GM18519 (cell line): ENCODE measurements around the gene GTF3C4.

Experiments
- ATAC-seq: cut with Tn5 transposase; IDR thresholded peaks from one replicate; pipeline ENCODE4 v1.9.1; 2021; ENCODE audit warnings: mild to moderate bottlenecking, moderate library complexity; ENCODE audit not compliant: unreplicated experiment, low FRiP score

The GTF3C4 gene

GRCh38 chr9:132647806-132648205 is 22.5 kb upstream of the GTF3C4 start:
- ATAC-seq: no peak

GRCh38 chr9:132648283-132648682 is 22.0 kb upstream of the GTF3C4 start:
- ATAC-seq: no peak

DNA sequence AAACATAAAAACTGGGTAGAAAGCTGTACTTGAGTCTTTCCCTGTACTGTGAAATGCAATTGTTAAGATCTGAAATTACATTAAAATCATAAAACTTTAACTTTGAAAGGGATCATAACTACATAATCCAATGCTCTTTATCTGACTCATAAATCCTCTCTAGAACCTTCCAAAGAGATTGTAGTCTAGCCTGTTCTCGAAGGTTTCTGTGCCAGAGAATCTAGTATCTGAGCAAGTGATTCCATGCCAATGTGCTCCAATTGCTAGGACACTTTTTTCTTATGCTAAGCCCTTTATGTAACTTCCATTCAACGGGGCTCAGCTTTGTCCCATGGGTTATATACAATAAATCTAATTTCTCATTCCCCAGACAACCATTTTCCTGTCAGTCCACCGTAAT is 21.6 kb upstream of the GTF3C4 start:
- no peak for ATAC-seq

- ATAC-seq: no peak
These were observed 19.0 kb upstream of the GTF3C4 start for GRCh38 chr9:132651259-132651658.

- ATAC-seq: no peak
These were observed 14.0 kb upstream of the GTF3C4 start for GRCh38 chr9:132656299-132656698.

DNA sequence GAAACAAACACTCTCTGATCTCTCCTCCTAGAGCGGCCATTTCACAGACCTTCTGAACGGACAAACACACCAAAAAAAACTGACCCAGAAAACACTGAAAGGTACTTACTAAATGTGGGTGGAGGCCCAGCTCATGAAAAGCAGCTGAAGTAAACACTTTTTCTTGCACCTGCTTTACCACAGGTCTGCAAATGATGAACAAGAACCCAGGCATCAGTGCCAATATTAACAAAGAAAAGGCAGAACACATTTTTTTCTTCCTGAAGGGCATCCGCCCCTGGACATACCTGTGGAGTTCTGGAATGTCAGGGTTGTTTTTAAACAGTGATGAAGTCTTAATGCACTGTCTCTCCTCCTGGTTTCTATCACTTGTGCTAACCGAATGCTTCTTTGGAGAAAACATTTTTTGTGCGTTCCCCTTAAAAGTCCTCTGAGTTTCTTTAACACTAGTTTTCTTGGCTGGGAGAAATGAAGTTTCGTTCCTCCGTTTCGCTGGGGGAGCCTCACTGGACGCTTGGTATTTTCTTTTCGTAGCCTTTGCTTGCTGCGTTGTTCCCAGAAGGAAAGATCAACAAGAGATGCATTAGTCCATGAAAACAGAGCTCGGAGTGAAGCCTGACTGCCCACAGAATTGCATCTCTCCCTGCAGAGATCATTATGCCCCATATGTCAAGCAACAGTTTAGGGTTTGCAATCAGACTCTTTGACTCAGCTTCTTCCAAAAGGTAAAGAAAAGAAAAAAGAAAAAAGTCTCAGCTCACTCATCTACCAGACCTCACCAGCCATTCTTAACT is 7.9 kb upstream of the GTF3C4 start:
- ATAC-seq: no peak

DNA sequence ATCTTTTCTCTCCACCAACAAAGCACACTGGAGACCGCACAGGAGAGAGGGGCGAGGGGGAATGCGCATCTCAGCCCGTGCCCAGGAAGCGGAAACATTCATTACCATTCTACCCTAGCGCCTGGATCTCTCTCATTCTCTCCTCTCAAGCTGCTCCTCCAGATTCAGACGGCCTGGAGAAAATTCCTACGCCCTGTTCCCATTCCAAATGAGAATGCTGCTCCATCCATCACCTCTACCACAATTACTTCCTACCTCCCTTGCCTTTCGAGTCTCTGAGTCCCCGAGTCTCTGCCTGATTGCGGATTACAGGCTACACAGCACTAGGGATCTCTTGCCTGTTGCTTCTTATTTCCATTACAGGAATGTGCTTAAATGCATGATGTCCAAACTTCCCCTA is 7.1 kb upstream of the GTF3C4 start:
- no peak for ATAC-seq

DNA sequence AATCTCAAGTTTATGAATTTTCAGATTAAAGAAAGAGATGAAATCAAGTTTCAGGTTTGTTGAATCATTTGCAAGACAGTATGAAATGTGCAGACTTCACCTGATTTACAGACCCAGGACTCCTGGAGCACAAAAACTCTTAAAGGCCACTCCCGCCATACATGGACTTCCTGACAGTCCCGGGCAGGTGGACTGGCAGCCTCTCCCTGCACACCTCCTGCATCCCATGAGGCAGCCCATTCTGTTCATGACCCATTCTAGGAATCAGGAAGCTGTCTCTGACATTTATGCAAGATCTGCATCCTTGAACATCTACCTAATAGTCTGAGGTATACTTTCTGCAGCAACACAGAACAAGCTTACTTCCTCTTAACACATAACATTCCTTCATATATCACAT is 6.4 kb upstream of the GTF3C4 start:
- ATAC-seq: no peak

DNA sequence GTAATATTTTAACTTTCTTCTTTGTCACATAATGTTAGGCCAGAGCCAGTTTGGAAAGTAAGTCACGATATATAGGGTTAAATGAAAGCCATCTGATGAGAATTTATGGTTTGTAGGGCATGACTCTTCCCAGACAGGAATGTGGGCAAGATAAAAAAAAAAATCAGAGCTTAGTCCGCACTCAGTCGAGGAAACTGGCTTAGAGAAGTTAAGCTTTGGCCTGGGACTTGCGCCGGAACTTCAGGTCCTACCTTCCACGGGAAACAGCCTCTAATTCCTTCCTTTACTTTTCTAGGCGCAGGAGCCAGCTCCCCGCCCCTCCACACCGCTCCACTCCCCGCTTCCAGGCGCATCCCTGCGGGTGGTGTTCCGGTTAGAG is 956 bp upstream of the GTF3C4 start:
- ATAC-seq: no peak

GRCh38 chr9:132669698-132670456 is 387 bp upstream of the GTF3C4 start, which contains the start of gene DDX31:
Gene DDX31 (minus strand): TSS chr9:132669983. CDS start chr9:132669934, 49 bp downstream.
- ATAC-seq: no peak

DNA sequence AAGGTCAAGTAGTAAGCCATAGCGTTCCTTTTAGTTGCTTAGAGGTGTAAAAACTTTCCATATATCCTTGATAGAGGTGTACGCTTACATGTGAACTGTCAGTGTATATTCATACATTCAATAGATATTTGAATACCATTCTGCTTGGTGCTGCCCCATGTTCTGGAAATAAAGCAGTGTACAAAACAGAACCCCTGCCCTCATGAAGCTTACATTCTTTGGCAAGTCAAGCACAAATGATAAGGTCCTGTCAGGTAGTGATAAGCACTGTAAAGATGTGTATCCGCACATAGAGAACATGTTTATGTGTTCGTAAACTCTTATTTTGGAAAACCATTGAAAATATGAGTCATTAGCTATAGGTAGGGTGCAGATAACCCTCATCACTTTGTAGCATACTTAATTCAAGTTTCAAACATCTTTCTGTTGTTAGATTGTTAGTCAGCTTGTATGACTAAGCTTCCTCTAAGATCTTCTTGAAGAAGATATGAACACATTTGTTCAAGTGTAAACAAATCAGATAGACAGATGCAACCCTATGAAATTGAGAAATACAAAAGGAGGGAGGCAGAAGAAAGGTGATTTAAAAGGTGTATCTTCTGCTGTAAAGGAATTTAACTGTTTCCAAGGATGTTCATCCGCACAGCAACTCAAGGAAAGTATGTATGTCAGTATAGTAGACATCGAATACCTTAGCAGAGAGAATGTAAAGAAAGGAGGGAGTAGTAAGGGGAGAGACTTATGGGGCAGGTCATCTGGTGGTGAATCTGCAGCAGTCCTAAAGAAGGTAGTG is 1.6 kb downstream of the GTF3C4 start:
- ATAC-seq: no peak

DNA sequence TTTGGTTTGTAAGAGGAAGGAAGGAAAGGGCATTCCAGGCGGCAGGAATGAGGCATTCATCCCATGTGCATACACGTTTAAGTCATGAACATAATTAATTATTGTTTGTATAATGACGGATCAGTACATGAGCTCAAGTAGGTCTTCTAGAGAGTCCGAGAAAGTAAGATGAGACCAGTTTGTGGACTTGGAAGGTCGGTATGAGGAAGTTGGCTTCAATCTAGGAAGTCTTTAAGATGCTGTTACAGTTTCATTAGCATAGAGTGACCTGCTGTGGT is 2.1 kb downstream of the GTF3C4 start:
- no peak for ATAC-seq

DNA sequence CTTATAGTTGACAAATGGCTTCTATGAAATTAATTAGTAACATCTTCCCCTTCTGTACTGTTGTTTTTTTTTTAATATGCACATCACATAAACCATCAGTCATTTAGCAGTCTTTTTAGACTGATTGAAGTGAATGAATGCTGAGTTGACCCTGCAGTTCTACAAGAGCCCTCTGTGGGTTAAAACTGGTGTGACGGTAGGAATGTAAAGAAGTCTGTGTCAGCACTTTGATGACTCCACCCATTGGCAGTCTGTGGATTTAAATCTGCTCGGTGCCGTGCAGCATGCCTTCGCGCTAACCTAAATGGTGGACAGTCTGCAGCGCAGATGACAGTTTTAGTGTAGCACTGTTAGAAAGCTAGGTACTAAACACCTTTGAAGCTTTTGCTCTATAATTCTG is 3.1 kb downstream of the GTF3C4 start:
- no peak for ATAC-seq

DNA sequence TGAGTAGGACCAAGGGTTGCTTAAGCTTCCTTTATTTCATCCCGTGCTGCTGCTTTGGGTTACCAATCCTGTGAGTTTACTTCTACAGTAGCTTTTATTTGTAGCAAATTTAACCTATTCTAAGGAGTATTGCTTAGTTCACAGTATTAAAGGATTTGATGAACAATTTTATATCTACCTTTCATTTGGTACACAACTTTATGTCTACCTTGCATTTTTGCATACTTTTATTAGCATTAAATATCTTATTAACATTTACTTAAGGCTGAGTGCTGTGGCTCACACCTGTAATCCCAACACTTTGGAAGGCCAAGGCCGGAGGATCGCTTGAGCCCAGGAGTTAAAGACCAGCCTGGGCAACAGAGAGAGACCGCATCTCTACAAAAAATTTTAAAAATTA is 4.2 kb downstream of the GTF3C4 start:
- ATAC-seq: no peak

GRCh38 chr9:132677976-132678375 is 7.7 kb downstream of the GTF3C4 start:
- ATAC-seq: no peak

DNA sequence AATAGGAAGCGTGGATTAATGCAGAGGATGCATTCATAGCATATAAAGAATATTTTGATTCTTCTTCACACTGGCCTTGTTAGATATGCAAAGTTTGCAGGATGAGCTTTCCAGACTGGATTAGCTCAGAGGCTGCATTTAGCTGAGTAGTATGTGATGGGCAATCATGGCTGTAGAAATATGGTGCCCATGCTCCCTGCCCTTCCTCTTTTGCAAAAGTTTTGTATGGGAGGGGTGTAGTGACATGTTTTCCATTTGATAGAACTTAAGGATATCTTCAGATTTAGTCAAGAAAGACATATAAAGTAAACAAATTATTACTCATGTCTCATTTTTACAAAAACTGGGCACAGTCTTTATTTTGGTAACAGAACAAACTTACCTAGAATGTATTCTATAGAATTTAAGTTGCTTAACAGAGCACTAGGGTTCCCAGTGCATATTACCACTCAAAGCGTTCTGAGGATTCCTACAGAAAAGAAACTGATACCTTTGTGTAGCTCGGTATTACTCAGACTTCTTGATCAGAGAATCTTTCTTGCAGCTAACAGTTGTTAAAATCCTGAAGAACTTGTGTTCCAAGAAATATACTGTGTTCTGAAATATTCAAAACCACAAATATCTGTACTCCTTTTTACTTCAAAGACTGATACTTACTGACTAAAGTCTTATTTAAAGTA is 9.8 kb downstream of the GTF3C4 start:
- ATAC-seq: no peak

DNA sequence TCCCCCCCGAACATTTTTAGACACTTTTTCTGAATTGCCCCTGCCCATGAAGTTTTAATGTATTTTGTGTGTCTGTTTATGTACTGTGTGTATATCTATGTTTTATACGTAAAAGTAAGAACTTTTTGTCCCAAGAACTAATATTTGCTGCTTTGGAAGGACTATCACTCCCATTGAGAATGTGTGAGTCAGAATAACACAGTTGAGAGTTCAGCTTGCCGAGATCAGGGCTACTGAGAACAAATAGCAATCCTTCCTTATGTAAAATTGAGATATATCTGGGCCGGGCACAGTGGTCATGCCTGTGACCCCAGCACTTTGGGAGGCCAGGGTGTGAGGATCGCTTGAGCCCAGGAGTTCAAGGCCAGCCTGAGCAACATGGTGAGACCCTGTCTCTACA is 11.3 kb downstream of the GTF3C4 start:
- ATAC-seq: no peak

- no peak for ATAC-seq
These were observed 13.6 kb downstream of the GTF3C4 start for GRCh38 chr9:132683873-132684272.

GRCh38 chr9:132690696-132691095 is 20.4 kb downstream of the GTF3C4 start:
- no peak for ATAC-seq

- ATAC-seq: no peak
These were observed 23.9 kb downstream of the GTF3C4 start for GRCh38 chr9:132694144-132694543.

- ATAC-seq: no peak
These were observed 27.0 kb downstream of the GTF3C4 start for GRCh38 chr9:132697230-132697629.
